Dedifferentiated amniotic fluid mesenchymal stem cell (primary cell): Measurements from ENCODE around the gene ICAM1.
"Not testable (repeated sequence)": the region's sequence is repeated elsewhere in the genome, so short reads cannot be mapped to it uniquely, and the experiment has no call there.

ENCODE experiments used
- DNase-seq: peaks from one replicate; pipeline ENCODE4 v3.0.0-alpha.2; 2016; ENCODE audit errors: extremely low spot score

The ICAM1 gene

DNA sequence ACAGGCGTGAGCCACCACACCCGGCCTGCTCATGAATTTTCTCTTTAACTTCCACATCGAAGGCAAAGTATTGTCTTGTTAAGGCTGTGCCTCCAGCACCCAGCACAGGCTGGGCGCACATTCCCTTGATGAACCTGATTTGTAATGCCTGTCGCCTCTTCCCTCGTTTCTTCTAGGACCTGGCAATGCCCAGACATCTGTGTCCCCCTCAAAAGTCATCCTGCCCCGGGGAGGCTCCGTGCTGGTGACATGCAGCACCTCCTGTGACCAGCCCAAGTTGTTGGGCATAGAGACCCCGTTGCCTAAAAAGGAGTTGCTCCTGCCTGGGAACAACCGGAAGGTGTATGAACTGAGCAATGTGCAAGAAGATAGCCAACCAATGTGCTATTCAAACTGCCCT is 3.7 kb downstream of the ICAM1 start:
- DNase-seq: no peak

DNA sequence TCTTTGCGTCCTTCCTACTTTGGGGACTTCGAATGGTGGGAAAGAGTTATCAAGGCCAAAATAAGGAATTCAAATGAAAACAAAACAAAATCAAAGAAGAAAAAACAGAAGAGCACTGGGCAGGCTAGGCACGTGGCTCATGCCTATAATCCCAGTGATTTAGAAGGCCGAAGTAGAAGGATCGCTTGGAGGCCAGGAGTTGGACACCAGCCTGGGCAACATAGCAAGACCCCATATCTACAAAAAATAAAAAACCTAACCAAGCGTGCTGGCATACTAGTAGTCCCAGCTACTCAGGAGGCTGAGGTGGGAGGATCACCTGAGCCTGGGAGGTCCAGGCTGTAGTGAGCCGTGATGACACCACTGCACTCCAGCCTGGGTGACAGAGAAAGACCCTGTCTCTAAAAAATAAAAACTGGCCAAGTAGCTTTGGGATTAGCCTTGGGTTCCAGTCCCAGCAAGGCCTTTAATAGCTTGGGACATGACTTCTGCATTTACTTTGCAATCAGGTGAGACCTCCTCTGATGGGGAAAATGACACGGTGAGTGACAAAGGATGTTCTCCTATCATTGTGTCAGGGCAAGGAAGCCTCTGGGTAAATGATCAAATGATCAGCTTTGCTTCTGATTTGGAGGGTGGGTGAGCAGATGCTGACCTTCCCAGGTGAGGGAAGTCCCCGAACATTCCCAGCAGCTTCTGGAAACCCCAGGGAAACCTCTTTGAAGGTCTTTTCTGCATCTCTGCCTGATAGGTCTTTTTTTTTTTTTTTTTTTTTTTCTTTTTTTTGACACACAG is 7.1 kb downstream of the ICAM1 start:
- no peak for DNase-seq

- DNase-seq: no peak
Measured at GRCh38 chr19:10278935-10279334, 8.0 kb downstream of the ICAM1 start.

DNA sequence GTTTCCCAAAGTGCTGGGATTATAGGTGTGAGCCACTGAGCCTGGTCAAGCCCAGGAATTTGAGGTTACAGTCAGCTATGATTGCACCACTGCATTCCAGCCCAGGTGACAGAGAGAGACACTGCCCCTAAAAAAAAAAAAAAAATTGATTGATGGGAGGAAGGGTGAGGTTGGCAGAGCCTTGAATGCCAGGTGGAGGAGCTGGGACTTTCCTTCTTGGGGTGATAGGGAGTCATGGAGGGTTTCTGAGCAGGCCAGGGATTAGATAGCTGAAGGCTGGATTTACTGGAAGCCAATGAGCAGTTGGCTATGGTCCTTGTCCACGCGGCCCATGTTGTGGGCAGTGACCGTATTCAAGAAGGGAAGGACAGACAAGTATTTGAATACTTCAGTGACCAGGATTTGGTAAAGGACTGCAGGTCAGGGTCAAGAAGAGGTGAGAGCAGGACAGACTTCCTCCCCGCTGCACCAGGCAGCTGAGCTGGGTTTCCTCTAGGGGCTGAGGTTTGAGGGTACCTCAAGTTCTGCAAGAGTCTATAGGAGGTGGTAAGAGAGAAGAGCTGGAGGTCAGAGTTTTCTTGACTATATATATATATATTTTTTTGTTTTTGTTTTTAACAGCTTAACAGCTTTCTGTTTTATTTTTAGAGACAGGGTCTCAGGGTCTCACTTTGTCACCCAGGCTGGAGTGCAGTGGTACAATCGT is 9.0 kb downstream of the ICAM1 start:
- DNase-seq: no peak

DNA sequence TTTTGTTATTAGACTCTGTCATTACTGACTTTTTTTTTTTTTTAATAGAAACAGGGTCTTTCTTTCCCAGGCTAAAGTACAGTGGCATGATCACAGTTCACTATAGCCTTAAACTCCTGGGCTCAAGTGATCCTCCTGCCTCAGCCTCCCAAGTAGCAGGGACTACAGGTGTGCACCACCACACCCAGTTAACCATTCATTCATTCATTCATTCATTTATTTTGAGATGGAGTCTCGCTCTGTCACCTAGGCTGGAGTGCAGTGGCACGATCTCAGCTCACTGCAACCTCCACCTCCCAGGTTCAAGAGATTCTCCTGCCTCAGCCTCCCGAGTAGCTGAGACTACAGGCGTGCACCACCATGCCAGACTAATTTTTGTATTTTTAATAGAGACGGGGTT is 11.1 kb downstream of the ICAM1 start:
- not testable (repeated sequence) for DNase-seq

- no peak for DNase-seq
Measured at GRCh38 chr19:10283301-10284064, 12.6 kb downstream of the ICAM1 start.

- no peak for DNase-seq
Measured at GRCh38 chr19:10284065-10284959, 13.4 kb downstream of the ICAM1 start.

GRCh38 chr19:10284960-10285278 is 14.0 kb downstream of the ICAM1 start:
- no peak for DNase-seq

DNA sequence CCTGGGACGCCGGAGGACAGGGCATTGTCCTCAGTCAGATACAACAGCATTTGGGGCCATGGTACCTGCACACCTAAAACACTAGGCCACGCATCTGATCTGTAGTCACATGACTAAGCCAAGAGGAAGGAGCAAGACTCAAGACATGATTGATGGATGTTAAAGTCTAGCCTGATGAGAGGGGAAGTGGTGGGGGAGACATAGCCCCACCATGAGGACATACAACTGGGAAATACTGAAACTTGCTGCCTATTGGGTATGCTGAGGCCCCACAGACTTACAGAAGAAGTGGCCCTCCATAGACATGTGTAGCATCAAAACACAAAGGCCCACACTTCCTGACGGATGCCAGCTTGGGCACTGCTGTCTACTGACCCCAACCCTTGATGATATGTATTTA is 14.5 kb downstream of the ICAM1 start:
- DNase-seq: no peak

GRCh38 chr19:10286803-10287737 is 16.1 kb downstream of the ICAM1 start, which contains the start of gene ICAM4:
Gene ICAM4, plus strand, starts transcription at chr19:10286955. Its CDS starts 58 bp downstream, at chr19:10287013.
- DNase-seq: no peak

DNA sequence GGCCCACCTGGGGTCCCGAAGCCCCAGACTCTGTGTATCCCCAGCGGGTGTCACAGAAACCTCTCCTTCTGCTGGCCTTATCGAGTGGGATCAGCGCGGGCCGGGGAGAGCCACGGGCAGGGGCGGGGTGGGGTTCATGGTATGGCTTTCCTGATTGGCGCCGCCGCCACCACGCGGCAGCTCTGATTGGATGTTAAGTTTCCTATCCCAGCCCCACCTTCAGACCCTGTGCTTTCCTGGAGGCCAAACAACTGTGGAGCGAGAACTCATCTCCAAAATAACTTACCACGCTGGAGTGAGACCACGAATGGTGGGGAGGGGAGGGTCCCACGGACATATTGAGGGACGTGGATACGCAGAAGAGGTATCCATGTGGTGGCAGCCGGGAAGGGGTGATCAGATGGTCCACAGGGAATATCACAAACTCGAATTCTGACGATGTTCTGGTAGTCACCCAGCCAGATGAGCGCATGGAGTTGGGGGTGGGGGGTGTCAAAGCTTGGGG is 17.8 kb downstream of the ICAM1 start:
- DNase-seq: peak; percentile 37

- peak; percentile 47 for DNase-seq
Measured at GRCh38 chr19:10289167-10289835, 18.4 kb downstream of the ICAM1 start.

GRCh38 chr19:10289836-10290356 is 19.0 kb downstream of the ICAM1 start, which contains the start of gene ICAM5:
Gene ICAM5, plus strand, starts transcription at chr19:10289952. Its CDS starts 92 bp downstream, at chr19:10290044.
- no peak for DNase-seq

DNA sequence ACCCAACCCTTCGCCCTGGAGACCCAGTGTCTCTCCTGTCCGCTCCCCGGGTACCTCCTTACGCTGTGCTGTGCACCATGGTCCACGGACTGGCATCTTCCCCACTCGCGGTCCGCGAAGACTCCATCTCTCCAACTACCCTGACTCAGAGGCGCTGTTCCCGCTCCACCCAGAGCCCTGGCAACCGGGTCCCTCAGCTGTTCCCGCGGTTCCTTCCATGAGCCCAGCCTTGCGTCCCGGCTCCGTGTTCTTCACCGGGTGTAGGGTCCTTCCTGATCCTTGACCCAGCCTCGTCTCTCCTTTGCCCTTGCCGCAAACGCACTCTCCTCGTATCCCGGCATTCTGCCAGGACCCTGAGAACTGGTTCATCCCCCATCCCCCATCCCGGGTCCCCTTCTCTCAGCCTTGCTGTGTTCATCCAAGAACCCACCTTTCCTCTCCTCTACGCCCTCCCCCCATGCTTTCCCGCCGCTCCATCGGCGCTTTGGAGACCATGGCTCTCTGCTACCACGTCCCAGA is 19.5 kb downstream of the ICAM1 start:
- no peak for DNase-seq

DNA sequence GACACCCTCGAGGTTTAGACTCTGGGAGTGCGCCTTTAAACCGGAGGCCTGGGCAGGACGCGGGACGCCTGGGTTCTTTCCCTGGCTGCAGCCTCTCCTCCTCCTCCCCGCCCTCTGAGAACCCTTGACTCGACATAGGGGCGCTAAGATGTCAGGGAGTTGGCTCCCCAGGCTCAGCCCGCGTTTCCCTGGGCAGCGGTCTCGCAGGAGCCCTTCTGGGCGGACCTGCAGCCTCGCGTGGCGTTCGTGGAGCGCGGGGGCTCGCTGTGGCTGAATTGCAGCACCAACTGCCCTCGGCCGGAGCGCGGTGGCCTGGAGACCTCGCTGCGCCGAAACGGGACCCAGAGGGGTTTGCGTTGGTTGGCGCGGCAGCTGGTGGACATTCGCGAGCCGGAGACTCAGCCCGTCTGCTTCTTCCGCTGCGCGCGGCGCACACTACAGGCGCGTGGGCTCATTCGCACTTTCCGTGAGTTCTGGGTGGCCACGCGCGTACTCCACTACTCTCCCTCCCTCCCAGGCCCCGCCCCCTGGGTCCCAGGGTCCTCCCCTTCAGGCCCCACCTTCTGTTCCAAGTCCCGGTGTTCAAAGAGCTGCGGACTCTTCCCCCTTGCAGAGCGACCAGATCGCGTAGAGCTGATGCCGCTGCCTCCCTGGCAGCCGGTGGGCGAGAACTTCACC is 20.1 kb downstream of the ICAM1 start:
- DNase-seq: no peak

- DNase-seq: no peak
Measured at GRCh38 chr19:10291554-10292205, 20.8 kb downstream of the ICAM1 start.

GRCh38 chr19:10292206-10292788 is 21.4 kb downstream of the ICAM1 start:
- DNase-seq: peak; percentile 37
